ENCODE measurements around the gene STPG3.

Gene STPG3

DNA sequence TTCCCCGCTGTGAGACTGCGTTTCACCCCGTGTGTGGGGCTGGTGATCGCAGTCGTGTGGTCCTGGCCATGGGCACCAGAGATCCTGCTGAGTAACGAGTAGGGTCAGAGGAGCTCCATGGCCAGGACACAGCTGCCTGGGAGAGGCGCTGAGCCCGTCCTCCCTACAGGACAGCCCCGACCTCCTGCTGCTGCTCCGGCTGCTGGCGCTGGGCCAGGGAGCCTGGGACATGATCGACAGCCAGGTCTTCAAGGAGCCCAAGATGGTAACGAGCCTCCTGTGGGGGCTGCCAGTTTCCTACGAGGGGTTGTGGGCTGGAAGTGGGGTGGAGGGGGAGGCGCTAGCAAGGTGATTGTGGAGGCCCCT lies 15.1 kb downstream of the STPG3 start:
- DNase-seq (ENCODE audit: low spot score) = no peak

DNA sequence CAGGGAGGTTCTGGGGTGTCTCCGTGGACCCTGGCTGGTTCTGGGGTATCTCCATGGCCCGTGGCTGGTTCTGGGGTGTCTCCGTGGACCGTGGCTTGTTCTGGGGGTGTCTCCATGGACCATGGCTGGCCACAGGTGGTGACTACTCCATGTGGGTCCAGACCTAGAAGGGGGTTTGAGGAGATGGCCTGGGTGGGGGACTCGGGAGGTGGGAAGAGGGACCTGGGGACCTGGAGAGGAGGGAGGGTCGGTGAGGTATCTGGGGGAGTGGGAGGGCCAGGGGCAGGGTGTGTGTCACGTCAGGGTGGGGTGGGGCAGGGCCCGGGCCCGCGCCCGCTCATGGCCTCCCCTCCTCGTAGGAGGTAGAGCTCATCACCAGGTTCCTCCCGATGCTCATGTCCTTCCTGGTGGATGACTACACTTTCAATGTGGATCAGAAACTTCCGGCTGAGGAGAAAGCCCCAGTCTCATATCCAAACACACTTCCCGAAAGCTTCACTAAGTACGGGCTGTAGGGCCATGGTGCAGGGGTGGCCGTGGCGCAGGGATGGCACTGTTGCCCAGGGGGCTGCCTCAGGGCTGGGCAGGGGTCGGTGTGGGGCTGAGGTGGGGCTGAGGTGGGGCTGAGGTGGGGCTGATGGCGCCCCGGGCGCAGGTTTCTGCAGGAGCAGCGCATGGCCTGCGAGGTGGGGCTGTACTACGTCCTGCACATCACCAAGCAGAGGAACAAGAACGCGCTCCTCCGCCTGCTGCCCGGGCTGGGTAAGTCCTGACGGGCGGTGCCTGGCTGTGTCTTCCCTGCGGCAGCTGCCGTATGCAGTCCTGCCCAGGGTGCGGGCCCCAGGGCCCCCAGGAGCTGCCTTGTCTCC lies 15.7 kb downstream of the STPG3 start:
- no peak for DNase-seq (ENCODE audit: low spot score)

DNA sequence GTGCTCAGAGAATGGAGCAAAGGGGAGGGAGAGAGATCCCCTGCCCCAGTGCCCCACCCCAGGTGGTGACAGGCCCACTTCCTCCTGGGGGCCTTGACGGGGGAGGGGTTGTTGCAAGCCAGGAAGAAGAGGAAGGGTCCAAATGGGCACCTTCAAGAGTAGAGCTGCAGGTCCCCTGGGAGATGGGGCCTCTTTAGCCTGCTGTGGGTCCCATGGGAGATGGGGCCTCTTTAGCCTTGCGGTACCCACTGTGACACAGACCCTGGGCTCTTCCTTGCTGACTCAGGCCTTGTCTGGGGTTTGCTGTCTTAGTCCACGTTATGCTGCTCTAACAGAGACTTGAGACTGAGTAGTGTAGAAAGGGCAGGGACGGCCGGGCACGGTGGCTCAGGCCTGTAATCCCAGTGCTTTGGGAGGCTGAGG lies 16.9 kb downstream of the STPG3 start:
- DNase-seq (ENCODE audit: low spot score) = no peak

DNA sequence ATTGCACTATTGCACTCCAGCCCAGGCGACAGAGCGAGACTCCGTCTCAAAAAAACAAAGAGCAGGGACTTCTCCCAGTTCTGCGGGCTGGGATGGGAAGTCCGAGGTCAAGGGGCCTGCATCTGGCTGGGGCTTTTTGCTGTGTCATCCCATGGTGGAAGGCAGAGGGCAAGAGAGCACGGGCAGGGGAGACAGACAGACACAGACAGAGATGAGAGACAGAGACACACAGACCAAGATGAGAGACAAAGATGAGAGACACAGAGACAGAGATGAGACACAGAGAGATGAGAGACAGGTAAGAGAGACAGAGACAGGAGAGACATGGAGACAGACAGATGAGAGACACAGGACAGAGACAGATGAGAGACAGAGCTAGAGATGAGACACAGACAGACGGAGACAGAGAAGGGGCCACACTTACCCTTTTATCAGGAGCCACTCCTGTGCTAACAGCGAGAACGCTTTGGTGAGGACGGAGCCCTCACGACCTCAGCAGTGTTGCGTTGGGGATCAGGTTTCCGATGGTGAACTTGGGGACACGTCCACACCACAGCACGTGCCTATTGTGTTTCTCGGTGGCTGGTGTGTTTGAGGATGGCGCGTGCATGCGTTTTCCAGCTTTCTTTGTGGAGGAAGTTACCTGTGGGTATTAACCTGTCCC lies 17.6 kb downstream of the STPG3 start:
- DNase-seq (ENCODE audit: low spot score) = no peak

DNA sequence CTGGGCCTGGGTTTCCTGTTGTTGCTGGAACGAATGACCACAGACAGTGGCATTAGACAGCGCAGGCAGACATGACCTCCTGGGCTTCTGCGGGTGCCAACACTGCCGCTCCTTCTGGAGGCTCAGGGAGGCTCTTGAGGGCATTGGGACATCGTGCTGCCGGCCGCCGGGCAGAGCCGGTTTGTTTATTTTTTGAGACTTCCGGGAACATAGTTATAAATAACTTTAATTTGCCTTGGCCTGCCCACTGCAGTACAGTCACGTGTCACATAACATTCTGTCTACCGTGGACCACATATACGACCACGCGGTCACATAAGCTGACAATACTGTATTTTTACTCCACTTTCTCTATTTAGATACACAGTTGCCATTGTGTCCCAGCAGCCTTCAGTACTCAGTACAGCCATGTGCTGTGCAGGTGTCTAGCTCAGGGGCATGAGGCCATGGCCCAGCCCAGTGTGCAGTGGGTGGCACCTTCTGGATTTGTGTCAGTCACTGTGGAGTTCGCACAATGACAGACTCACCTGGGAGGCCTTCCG lies 18.2 kb downstream of the STPG3 start:
- no peak for DNase-seq (ENCODE audit: low spot score)

DNA sequence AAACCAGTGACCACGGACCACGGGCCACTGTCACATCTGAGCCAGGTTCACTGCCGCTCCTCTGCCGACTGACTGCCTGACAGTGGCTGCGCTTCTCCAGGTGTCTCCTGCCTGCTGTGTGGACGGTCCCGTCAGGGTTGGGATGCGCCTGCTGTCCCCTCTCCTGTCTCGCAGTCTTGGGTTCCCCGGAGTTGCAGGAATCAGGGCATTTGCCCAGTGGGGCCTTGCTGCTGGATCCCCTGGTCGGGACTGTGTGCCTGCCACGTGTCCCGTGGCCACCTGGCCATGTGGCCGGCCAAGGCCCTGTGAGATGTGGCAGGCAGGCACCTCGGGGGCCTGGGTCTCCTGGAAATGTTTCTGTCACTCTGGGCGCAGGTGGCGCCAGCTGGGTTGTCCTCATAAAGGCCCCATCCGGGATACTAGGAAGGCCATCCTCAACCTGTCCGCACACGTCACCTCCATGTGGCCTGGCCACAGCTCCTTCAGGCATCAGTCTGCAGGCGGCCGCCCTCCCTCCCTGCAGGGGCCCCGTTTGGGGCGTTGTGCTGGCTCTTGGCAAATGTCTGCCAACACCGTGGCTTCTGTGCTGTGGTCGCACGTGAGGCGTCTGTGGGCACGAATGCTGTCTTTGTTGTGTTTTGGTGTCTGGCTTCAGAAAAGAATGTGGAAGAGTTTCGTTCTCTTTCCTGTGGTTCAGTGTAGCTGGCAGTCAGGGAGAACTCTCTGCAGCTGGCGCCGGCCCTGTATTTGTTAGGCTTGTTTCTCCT lies 20.0 kb downstream of the STPG3 start:
- DNase-seq (ENCODE audit: low spot score) = no peak

DNA sequence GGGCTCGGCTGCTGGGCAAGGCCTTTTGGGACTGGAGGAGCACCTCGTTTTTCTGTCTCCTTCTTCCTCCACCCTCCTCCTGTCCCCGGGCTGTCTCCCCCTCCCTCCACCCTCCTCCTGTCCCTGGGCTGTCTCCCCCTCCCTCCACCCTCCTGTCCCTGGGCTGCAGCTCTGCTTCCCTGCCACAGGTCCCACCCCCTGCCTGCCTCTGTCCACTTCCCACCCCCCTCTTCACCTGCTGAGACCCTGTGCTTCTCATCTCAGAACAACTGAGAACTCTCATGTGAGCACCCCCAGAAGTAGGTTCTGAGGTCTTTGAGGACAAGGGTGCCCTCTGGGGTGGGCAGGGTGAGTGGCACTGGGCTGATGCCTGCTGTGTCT lies 20.6 kb downstream of the STPG3 start:
- DNase-seq (ENCODE audit: low spot score) = no peak

DNA sequence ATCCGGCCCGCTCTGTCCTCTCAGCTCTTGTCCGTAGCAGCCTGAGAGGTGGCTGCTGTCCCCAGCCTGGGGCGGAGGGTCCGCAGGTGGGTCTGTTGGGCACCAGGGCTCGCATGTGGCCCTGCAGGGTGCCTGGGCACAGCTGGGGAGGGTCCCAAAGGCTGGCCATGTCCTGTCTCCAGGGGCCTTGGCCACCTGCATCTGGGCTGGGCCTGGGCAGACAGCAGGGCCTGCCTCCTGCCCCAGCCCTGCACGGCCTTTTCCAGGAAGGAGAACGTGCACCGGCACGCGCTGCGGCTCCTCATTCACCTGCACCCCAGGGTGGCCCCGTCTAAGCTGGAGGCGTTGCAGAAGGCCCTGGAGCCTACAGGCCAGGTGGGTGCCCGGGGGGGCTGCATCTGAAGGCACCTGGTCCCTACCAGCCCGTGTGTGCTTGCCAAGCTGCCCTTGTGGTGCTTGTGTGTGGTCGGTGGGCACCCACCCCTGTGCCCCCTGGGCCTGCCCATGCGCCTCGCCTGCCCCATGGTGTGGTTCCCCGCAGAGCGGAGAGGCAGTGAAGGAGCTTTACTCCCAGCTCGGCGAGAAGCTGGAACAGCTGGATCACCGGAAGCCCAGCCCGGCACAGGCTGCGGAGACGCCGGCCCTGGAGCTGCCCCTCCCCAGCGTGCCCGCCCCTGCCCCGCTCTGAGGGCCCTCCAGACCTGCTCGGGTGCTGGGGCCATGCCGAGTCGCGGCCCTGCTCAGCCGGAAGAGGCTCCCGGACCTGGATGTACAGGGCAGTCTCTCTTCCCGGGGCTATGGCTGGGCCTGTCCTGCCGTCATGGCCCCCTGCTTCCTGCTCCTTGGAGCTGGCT lies 21.4 kb downstream of the STPG3 start:
- no peak for DNase-seq (ENCODE audit: low spot score)

DNA sequence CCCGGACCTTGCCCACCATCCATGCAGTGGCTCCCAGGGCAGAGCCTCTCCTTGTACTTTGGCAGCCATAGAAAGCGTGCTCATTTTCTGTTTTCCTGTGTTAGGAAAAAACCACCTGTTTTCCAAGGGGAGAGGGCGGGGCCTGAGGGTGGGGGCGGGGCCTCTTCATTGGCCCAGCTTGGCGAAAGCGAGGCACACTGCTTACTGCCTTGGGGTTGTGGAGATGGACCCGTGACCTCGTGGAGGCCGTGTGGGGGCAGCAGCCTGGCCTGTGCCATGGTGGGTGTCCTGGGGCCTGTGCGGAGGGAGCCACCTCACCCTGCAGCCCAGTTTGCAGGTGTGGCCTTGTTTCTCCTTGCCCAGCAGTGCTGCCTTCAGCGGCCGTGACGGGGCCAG lies 22.0 kb downstream of the STPG3 start:
- DNase-seq (ENCODE audit: low spot score) = no peak

DNA sequence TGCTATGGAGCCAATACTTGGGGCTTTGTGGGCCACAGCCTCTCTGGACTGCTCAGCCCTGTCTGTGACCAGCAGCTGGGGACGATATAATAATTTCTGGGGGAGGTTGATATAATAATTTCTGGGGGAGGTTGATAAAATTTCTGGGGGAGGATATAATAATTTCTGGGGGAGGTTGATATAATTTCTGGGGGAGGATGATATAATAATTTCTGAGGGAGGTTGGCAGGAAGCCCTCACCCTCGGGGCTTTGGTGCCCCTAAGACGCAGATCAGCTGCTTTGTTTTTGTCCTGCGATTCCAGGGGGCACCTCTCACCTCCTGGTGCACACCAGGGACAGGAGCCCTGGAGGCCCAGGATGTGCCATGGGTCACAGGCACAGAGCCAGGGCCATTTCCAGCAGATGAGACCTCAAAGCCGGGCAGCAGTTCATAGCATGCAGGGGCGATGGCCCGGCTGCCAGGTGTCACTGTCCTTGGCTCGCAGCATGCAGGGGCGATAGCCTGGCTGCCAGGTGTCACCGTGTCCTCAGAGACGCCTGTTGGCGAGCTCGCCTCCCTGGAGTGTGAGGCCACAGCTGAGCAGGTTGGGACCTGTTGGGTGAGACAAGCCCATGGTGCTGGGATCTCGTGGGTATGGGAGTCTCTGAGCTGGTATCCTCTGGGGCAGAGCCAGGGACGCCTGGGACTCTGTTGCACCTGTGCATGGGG lies 22.7 kb downstream of the STPG3 start:
- DNase-seq (ENCODE audit: low spot score) = no peak

DNA sequence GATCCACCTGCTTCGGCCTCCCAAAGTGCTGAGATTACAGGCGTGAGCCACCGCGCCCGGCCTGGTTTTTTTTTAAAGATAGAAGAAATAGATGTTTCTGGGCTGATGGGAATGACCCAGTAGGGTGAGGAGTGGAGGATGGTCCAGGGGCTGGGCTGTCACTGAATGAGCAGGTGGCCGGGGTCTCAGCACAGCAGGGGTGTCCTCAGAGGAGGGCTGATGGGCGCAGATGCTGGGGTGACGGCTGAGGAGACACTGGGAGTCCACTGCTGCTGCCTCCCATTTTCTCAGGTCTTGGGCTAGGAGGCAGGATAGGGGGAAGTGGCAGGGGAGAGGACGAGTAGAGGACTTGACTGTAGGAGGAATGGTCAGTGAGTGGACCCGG lies 24.1 kb downstream of the STPG3 start:
- no peak for DNase-seq (ENCODE audit: low spot score)

DNA sequence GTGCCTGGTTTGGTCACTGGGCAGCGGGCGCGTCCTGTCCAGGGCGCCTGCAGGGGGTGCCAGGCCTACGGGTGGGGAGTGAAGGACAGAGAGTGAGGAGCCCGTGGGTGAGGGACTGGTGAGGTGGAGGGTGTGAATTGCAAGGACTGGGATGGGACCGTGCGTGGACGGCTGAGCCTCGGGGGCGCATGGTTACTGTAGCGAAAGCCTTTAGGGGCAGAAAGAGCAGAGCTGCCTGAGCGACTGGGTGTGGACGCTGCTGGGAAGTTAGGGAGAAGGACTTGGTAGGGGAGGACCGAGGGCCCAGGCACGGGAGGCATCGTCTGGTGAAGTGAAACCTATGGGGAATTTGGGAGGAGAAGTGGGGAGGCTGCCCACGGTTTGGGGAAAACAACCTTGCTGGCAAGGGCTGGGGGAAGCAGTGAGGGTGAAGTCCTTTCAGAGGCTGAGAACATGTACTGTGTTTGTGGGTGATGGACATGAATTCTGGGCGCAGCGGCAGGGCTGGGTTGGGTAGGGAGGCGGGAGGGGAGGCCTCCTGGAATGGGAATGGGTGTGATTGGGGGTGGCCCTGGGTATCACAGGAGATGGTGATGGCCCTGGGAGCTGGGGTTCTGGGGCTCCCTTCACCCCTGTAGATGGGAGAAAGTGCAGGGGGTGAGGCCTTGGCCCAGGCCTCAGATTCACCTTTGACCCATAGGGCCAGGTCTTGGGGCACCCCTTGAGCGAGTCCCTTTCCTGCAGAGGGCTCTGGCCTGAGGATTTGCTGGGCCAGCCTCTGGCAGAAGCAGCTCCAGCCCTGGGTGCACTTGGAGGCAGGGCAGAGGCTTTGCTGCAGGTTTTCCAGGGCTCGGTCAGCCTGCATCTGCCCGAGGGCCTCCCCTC lies 24.7 kb downstream of the STPG3 start:
- DNase-seq (ENCODE audit: low spot score) = no peak

DNA sequence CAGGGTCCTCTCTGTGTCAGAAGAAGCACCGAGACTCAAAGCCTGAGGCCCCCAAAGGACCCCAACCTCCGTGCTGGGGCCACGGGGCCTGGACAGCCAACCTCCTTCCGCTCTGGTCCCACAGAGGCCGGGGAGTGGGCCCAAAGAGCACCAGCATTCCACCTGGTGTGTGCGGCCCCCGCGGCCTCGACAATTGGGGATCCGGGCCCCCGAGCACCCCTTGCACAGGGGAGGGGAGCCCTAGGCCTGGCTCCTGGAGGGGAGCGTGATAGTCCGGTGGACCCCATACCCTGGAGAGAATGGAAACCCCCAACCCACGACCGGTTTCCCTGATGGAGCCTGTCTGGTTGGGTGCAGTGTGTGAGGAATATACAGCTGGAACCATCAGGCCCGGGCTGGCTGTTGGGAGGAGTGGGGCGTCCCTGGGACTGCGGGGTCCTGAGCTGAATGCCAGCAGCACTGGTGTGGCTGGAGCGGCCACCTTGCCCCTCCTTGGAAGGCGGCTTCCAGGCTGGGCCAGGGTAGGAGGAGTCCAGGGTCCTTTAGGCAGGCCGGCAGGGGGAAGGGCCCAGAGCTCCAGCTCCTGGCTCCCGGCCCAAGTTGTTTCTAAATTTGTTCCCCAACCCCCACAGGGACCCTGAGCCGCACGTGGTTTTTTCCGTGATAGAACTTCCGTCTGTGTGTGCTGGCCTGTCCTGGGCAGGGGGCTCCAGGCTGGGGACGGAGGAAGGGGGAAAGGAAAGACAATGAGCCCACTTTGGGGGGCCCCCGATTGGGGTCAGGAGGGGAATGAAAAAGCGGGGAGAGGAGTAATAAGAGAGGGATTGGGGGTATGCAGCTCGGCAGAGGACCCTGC lies 25.6 kb downstream of the STPG3 start:
- no peak for DNase-seq (ENCODE audit: low spot score)

DNA sequence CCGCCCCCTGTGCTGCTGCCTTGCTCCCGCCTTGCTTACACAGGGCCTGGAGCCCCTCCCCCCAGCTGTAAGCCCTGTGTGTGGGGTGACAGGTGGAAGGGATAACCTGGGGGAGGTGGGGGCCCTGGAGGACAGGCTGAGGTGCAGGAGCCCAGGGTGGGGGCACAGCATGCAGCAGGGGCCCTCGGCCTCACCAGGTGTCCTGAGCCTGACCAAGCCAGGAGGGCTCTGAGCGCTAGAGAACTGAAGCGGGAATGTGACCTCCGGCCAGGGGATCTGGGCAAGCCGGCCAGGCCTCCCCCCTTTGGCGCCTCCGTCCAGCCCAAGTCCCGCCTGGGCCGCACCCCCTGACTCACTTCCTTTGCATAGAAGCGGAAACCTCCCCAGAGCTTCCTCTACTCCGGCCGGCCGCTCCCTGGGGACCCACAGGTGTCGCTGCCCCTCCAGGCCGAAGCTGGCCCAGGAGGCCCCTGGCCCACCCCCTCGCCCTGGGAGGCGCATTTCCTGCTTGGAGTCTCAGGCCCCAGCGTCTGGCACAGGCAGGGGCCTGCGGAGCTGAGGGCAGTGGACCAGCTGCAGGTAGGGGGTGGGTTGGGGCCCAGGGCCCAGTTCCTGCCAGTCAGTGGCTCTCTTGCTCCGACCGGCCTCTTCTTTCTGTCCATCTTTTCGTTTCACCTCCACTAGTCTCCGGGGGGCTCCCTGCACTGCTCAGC lies 26.4 kb downstream of the STPG3 start, which contains the start of gene TOR4A:
Gene TOR4A, plus strand, starts transcription at position 398 of the 713 bp plus-strand sequence. CDS start 964 bp downstream, outside the sequence.
- no peak for DNase-seq (ENCODE audit: low spot score)

DNA sequence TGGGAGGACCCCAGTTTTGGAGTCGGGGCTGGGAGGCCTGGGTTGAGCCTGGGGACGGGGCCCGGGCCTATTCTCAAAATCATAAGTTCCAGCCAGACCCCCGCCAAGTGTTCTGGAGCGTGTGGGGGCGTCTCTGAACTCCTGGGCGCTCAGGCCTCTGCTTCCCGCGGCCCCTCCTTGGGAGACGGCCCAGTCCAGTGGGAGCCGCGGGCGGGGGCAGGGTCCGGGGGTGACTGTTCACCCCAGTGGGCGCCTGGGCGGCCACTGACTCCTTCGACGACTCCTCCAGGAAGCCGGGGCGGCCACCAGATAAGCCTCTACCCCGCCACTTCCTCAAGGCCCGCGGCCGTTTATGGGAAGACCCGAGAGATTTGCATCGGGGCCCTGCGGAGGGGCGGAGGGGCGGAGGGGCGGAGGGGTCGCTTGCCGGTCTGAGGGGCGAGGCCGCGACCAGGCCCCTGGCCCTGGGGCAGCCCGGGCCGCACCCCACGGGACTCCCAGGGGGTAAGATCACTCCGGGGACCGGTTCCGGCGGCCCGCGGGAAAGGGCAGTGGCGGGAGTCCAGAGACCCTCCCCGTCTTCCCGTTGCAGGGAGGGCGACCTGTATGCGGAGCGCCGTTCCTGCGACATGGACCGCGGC lies 27.1 kb downstream of the STPG3 start:
- DNase-seq (ENCODE audit: low spot score) = no peak

DNA sequence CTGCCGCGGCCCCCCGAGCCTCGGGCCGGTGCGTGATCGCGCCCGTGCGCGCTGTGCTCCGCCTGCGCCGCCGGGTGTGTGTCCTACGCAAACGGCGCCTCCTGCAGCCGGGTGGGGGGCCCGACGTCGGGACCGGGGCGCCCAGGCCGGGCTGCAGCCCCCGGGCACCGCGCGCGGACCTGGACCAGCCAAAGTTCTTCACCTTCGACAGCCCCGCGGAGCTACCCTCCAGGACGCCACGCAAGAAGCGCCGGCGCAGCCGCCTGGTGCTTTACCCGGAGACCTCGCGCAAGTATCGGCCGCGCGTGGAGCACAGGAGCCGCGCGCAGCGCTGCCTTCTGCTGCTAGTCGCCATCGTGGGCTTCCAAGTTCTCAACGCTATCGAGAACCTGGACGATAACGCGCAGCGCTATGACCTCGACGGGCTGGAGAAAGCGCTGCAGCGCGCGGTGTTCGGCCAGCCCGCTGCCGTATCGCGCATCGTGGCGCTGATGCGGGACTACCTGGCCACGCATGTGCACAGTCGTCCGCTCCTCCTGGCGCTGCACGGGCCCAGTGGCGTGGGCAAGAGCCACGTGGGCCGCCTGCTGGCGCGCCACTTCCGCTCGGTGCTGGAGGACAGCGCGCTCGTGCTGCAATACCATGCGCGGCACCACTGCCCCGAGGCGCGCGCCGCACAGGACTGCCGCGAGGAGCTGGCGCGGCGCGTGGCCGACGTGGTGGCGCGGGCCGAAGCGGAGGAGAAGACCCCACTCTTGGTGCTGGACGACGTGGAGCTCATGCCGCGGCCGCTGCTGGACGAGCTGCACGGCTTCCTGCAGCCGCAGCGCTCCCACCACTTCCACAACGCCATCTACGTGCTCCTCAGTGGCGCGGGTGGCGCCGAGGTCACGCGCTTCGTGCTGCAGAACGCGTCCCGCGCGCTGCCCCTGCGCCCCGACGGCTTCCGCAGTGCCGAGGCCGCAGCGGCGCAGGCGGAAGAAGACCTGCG lies 27.9 kb downstream of the STPG3 start:
- no peak for DNase-seq (ENCODE audit: low spot score)
